ENCODE results near the gene COX6B2.

DNA sequence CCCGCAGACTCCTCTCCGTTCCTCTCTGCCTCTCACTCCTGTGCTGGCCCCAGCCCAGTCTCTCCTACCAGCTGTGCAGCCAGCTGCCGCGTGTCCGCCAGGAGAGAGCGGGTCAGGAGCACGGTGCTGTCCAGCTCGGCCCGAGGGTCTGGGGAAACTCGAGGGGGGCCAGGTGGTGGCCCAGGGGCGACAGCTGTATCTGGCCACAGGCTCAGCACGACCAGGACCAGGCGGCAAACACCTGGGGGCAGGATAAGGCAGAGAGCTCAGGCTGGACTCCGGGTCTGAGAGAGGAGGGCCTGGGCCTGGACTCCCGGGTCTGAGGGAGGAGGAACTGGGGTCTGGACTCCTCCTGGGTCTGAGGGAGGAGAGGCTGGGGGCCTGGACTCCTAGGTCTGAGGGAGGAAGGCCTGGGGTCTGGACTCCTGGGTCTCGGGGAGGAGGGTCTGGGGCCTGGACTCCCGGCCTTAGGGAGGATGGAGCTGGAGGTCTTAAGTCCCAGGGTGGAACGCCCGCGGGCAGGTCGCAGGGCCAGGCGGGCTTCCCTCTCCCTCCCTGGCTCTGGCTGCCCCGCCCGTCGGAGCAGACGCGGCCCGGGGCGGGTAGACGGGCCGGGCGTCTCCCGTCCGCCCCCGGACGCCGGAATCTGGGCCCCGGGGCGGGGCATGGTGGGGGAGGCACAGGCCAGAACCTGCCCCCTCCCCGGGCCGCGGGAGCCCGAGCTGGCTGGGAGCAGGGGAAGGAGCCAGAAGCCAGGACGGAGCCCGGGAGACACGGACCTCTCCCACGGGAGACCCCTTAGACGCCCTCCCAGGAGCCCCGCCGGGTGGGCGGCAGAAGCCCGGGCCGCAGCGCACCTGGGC is 14.4 kb upstream of the COX6B2 start:
- TF ChIP-seq, protein P1, sequence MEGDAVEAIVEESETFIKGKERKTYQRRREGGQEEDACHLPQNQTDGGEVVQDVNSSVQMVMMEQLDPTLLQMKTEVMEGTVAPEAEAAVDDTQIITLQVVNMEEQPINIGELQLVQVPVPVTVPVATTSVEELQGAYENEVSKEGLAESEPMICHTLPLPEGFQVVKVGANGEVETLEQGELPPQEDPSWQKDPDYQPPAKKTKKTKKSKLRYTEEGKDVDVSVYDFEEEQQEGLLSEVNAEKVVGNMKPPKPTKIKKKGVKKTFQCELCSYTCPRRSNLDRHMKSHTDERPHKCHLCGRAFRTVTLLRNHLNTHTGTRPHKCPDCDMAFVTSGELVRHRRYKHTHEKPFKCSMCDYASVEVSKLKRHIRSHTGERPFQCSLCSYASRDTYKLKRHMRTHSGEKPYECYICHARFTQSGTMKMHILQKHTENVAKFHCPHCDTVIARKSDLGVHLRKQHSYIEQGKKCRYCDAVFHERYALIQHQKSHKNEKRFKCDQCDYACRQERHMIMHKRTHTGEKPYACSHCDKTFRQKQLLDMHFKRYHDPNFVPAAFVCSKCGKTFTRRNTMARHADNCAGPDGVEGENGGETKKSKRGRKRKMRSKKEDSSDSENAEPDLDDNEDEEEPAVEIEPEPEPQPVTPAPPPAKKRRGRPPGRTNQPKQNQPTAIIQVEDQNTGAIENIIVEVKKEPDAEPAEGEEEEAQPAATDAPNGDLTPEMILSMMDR (IDR thresholded peaks at IDR 0.05) = no peak
- no peak for TF ChIP-seq ZFX (IDR thresholded peaks at IDR 0.05; ENCODE audit: borderline replicate concordance)

Measured in 22Rv1 (cell line).